Tibial nerve (tissue), 4 donors: ENCODE data around the gene IL1RL2.

ENCODE experiments used
- CTCF ChIP-seq, 5 experiments: fragments of 200-600 bp in 3 of 5; fragments of 450-650 bp in 2 of 5; sonication (generic) in 3 of 5; IDR thresholded peaks; one replicate each; pipeline ENCODE4 v1.5.1; 2016 to 2019; ENCODE audit warnings: antibody characterized with exemption in 5 of 5, mild to moderate bottlenecking in 3 of 5, moderate library complexity in 2 of 5
- EP300 ChIP-seq, 2 donors: sonication (generic); formaldehyde crosslinking; IDR thresholded peaks; one replicate each; pipeline ENCODE4 v1.6.1; 2017; ENCODE audit warnings: antibody characterized with exemption in 2 of 2, mild to moderate bottlenecking in 1 of 2

GRCh38 chr2:102233132-102233884 is 46.5 kb downstream of the IL1RL2 start:
- TF ChIP-seq CTCF (IDR thresholded peaks at IDR 0.05) (no peak), EP300 (IDR thresholded peaks at IDR 0.05) (no peak)
